PC-3 (cell line): Measurements from ENCODE around the gene ATXN7L1. TPM values are rescaled to one million over a fixed set of nuclear protein-coding genes. Genes with fewer than 3 reads are reported as not detected.

ENCODE experiments used
- ATAC-seq: fragments of 200-7000 bp; cut with Tn5 transposase; 2 replicates; pipeline ENCODE4 v1.9.1; 2020; ENCODE audit warnings: mild to moderate bottlenecking, moderate library complexity
- BruUV-seq: library from RNA; stranded (reverse); fragments of 400-500 nt; replicated peaks from 2 replicates; lab custom pipeline; 2021; lab: Mats Ljungman, UMichigan
- CTCF ChIA-PET: fragments of 300-600 bp; sonication (Branson Sonifier 250); formaldehyde crosslinking; loops from one replicate; lab custom pipeline; 2022; ENCODE audit warnings: antibody characterized with exemption; lab: Charles Lee
- POLR2A ChIA-PET: fragments of 300-600 bp; sonication (Branson Sonifier 250); formaldehyde crosslinking; loops from one replicate; lab custom pipeline; 2022; ENCODE audit warnings: antibody characterized with exemption; ENCODE audit not compliant: unreplicated experiment; lab: Charles Lee
- DNase-seq: peaks from one replicate; pipeline ENCODE4 v3.0.0-alpha.2; 2015
- H2AFZ ChIP-seq: fragments of 300-600 bp; sonication (generic); 2 replicates; pipeline ENCODE4 v1.6.0; 2016; ENCODE audit warnings: antibody characterized with exemption, low read length
- H3F3A ChIP-seq: fragments of 300-600 bp; sonication (generic); one replicate; pipeline ENCODE4 v1.6.0; 2017; ENCODE audit warnings: antibody characterized with exemption, low read length, control low read depth, mild to moderate bottlenecking; ENCODE audit not compliant: unreplicated experiment
- H3K27ac ChIP-seq: fragments of 300-600 bp; sonication (generic); 2 replicates; pipeline ENCODE4 v1.5.1; 2016; ENCODE audit warnings: mild to moderate bottlenecking, low read length
- H3K27me3 ChIP-seq: fragments of 300-600 bp; sonication (generic); 2 replicates; pipeline ENCODE4 v1.6.1; 2016; ENCODE audit warnings: low read length, mixed read lengths
- H3K36me3 ChIP-seq: fragments of 300-600 bp; sonication (generic); 2 replicates; pipeline ENCODE4 v1.6.1; 2016; ENCODE audit warnings: low read depth, mixed run types, low read length, mixed read lengths
- H3K4me1 ChIP-seq: fragments of 300-600 bp; sonication (generic); 2 replicates; pipeline ENCODE4 v1.5.1; 2016; ENCODE audit warnings: low read length; ENCODE audit not compliant: insufficient read depth
- H3K4me2 ChIP-seq: fragments of 300-600 bp; sonication (generic); 2 replicates; pipeline ENCODE4 v1.6.0; 2016; ENCODE audit warnings: low read length
- H3K4me3 ChIP-seq: fragments of 300-600 bp; sonication (generic); 2 replicates; pipeline ENCODE4 v1.5.1; 2016; ENCODE audit warnings: mild to moderate bottlenecking, low read length, mixed read lengths
- H3K79me2 ChIP-seq: fragments of 300-600 bp; sonication (generic); 2 replicates; pipeline ENCODE4 v1.6.1; 2017; ENCODE audit warnings: low read length, mixed read lengths
- H3K9ac ChIP-seq: fragments of 300-600 bp; sonication (generic); 2 replicates; pipeline ENCODE4 v1.6.0; 2016; ENCODE audit warnings: mild to moderate bottlenecking, low read length
- H3K9me2 ChIP-seq: fragments of 300-600 bp; sonication (generic); replicated peaks from 2 replicates; pipeline ENCODE4 v1.6.1; 2016; ENCODE audit warnings: mixed run types, low read length, mixed read lengths
- H3K9me3 ChIP-seq: fragments of 300-600 bp; sonication (generic); 2 replicates; pipeline ENCODE4 v1.6.1; 2016; ENCODE audit warnings: low read length, mixed read lengths
- H4K20me1 ChIP-seq: fragments of 300-600 bp; sonication (generic); 2 replicates; pipeline ENCODE4 v1.6.1; 2016; ENCODE audit warnings: low read length, mixed read lengths
- CTCF ChIP-seq: fragments of 300-600 bp; sonication (generic); conservative IDR thresholded peaks from 2 replicates; pipeline ENCODE4 v1.5.1; 2017; ENCODE audit warnings: antibody characterized with exemption, low read depth, mild to moderate bottlenecking, low read length
- EZH2 ChIP-seq: fragments of 300-600 bp; sonication (generic); IDR thresholded peaks from one replicate; pipeline ENCODE4 v1.6.1; 2017; ENCODE audit warnings: antibody characterized with exemption, mild to moderate bottlenecking, low read length; ENCODE audit not compliant: unreplicated experiment
- EZH2phosphoT487 ChIP-seq: fragments of 300-600 bp; sonication (generic); IDR thresholded peaks from 2 replicates; pipeline ENCODE4 v1.6.1; 2018; ENCODE audit warnings: mild to moderate bottlenecking, antibody characterized with exemption, low read length, borderline replicate concordance
- intact Hi-C: fragments of 100-400 bp; cut with micrococcal nuclease; formaldehyde crosslinking; loops from 2 replicates; pipeline ENCODE4 v1.9.0; 2023
- total RNA-seq: library from RNA; depleted of rRNA; stranded (reverse); fragments of >200 nt; gene quantifications from 2 replicates; pipeline ENCODE4 v1.2.3, GENCODE V29; 2014

ATXN7L1 gene
- total RNA-seq, 1 experiment from 2014 or later, result 16.0 TPM

- CTCF ChIA-PET, result no interaction called here
- BruUV-seq, result no TSS peak
Measured at GRCh38 chr7:105825371-105825770, 51.0 kb downstream of the ATXN7L1 start.

GRCh38 chr7:105822806-105823205 is 53.6 kb downstream of the ATXN7L1 start:
- H3K4me1 ChIP-seq, result peaks cover 22% of the 10 kb centered on the region
- intact Hi-C loops, result no loop called here
- no peak for TF ChIP-seq EZH2
- no peak for TF ChIP-seq EZH2phosphoT487
- TF ChIP-seq CTCF, result no peak
- no peaks in the 10 kb centered on the region for H4K20me1 ChIP-seq
- ATAC-seq (no peak), DNase-seq (no peak)
- no peak overlapping the region for H2AFZ ChIP-seq
- CTCF ChIA-PET, result interaction anchor here (0.5 kb wide), 1 partner anchor 9 kb away, joined by 3 read pairs; no protein-coding TSS in a partner anchor
- no peaks in the 10 kb centered on the region for H3K9me2 ChIP-seq
- no peaks in the 10 kb centered on the region for H3K79me2 ChIP-seq
- H3K36me3 ChIP-seq, result no peaks in the 10 kb centered on the region
- POLR2A ChIA-PET, result no interaction called here
- H3F3A ChIP-seq, result peaks cover 5% of the 10 kb centered on the region
- no peak overlapping the region for H3K4me2 ChIP-seq
- H3K9me3 ChIP-seq, result no peaks in the 10 kb centered on the region
- BruUV-seq, result no TSS peak
- H3K9ac ChIP-seq, result no peak overlapping the region
- H3K4me3 ChIP-seq, result no peak overlapping the region
- H3K27me3 ChIP-seq, result no peaks in the 10 kb centered on the region
- no peak overlapping the region for H3K27ac ChIP-seq

More at GRCh38 chr7:105825371-105825770, 51.0 kb downstream of the ATXN7L1 start:
- no peaks in the 10 kb centered on the region; the same call in 1 of the 2 replicates for H3K79me2 ChIP-seq
- H3K27ac ChIP-seq, result no peak overlapping the region
- H3K4me3 ChIP-seq, result no peak overlapping the region
- DNase-seq (no peak), ATAC-seq (no peak)
- no peaks in the 10 kb centered on the region for H3K36me3 ChIP-seq
- H3K4me2 ChIP-seq, result no peak overlapping the region
- no peaks in the 10 kb centered on the region for H3K9me2 ChIP-seq
- H3F3A ChIP-seq, result peaks cover 6% of the 10 kb centered on the region
- no peaks in the 10 kb centered on the region for H4K20me1 ChIP-seq
- H3K27me3 ChIP-seq, result no peaks in the 10 kb centered on the region
- intact Hi-C loops, result loop anchor here (5.0 kb wide), 1 partner anchor 797 kb away; no protein-coding TSS in a partner anchor
- no peak overlapping the region for H3K9ac ChIP-seq
- no peaks in the 10 kb centered on the region for H3K9me3 ChIP-seq
- peaks cover 42% of the 10 kb centered on the region for H3K4me1 ChIP-seq
- no peak for TF ChIP-seq EZH2
- no peak for TF ChIP-seq CTCF
- TF ChIP-seq EZH2phosphoT487, result no peak
- H2AFZ ChIP-seq, result no peak overlapping the region
- POLR2A ChIA-PET, result interaction anchor here (0.5 kb wide), 1 partner anchor 287 kb away, joined by 3 read pairs; the partner anchor contains the start of gene SYPL1

GRCh38 chr7:105821527-105821926 is 54.9 kb downstream of the ATXN7L1 start:
- DNase-seq, result no peak
- CTCF ChIA-PET, result no interaction called here
- no peak overlapping the region for H3K27ac ChIP-seq
- H3K9me3 ChIP-seq, result no peaks in the 10 kb centered on the region
- H4K20me1 ChIP-seq, result no peaks in the 10 kb centered on the region
- H3K36me3 ChIP-seq, result no peaks in the 10 kb centered on the region
- no peak overlapping the region for H3K4me3 ChIP-seq
- H3K4me1 ChIP-seq, result peaks cover 9% of the 10 kb centered on the region
- H3K9ac ChIP-seq, result no peak overlapping the region
- POLR2A ChIA-PET, result no interaction called here
- TF ChIP-seq CTCF (no peak), EZH2 (no peak), EZH2phosphoT487 (no peak)
- no peaks in the 10 kb centered on the region for H3K79me2 ChIP-seq
- H3K4me2 ChIP-seq, result no peak overlapping the region
- H2AFZ ChIP-seq, result no peak overlapping the region
- no peak for ATAC-seq
- H3K9me2 ChIP-seq, result no peaks in the 10 kb centered on the region
- H3K27me3 ChIP-seq, result no peaks in the 10 kb centered on the region
- no TSS peak for BruUV-seq
- intact Hi-C loops, result no loop called here
- H3F3A ChIP-seq, result no peaks in the 10 kb centered on the region
